Jurkat, Clone E6-1 (cell line): Measurements from ENCODE around the gene FOXN3.

Experiments used
- DNase-seq: peaks from one replicate; pipeline ENCODE4 v3.0.0-alpha.2; 2011; ENCODE audit warnings: low read depth, low spot score
- H3K4me3 ChIP-seq: 2 replicates; pipeline ENCODE4 v1.5.1; 2011; ENCODE audit warnings: mild to moderate bottlenecking, low read length, control low read depth, moderate library complexity

The FOXN3 gene

DNA sequence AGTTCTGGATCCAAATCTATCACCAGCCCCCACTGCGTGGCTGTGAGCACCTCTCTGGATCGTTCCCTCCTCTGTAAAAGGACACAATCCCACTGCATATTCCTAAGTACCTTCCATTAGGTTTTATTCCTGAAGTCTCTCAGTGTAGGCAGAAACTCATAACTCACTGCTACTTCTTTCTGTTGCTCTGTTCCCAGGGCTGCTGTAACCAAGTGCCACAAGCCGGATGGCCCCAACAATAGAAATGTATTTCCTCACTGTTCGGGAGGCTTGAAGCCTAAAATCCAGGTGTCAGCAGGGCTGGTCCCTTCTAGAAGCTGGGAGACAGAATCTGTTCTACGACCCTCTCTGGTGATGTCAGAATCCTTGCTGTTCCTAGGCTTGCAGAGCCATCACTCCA is 24.9 kb downstream of the FOXN3 start:
- H3K4me3 ChIP-seq: no peak overlapping the region
- DNase-seq: no peak

GRCh38 chr14:89391556-89391955 is 25.5 kb downstream of the FOXN3 start:
- H3K4me3 ChIP-seq: no peak overlapping the region
- DNase-seq: no peak

GRCh38 chr14:89391123-89391522 is 25.9 kb downstream of the FOXN3 start:
- H3K4me3 ChIP-seq: no peak overlapping the region
- no peak for DNase-seq

- DNase-seq: no peak
- no peak overlapping the region for H3K4me3 ChIP-seq
Observed at GRCh38 chr14:89388853-89389252, 28.2 kb downstream of the FOXN3 start.

- no peak for DNase-seq
- H3K4me3 ChIP-seq: no peak overlapping the region
Observed at GRCh38 chr14:89387922-89388685, 28.9 kb downstream of the FOXN3 start.

- DNase-seq: no peak
- no peak overlapping the region for H3K4me3 ChIP-seq
Observed at GRCh38 chr14:89386212-89386886, 30.7 kb downstream of the FOXN3 start.

DNA sequence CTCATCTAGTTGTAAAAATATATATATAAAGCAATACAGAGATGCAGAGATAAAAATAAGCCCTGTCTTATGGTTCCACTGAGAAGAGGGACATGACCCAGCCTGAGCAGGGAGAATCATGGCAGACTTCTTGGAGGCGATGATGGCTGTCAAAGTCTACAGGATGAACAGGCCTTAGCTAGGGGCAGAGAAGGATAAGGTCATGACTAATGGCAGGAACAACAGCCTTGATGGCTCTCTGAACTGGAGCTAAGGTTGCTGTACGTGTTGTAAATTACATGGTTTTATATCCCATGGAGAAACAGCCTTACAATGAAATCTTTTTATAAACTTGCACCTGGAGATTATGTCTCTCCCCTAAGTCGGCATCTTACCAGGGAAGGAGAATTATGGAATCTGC is 32.4 kb downstream of the FOXN3 start:
- H3K4me3 ChIP-seq: no peak overlapping the region
- DNase-seq: no peak

DNA sequence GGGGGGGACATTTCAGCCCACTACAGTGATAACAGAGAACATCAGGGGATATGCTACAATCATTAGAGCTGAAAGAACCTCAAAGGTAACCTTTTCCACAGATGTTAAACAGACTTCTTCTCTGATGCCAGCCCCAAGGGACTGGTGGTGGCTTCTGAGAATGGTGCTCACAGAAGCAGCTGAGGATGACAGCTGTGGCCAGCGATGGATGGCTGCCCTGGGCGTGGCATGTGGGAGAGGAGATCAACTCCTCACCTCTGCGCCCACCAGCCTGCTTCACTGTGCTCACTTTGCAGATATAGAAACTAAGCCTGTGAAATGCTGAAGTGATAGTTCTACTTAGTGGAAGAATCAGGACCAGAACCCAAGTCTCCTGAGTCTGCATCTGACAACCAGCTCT is 33.0 kb downstream of the FOXN3 start:
- DNase-seq: no peak
- H3K4me3 ChIP-seq: no peak overlapping the region

GRCh38 chr14:89382901-89383845 is 33.9 kb downstream of the FOXN3 start:
- no peak for DNase-seq

DNA sequence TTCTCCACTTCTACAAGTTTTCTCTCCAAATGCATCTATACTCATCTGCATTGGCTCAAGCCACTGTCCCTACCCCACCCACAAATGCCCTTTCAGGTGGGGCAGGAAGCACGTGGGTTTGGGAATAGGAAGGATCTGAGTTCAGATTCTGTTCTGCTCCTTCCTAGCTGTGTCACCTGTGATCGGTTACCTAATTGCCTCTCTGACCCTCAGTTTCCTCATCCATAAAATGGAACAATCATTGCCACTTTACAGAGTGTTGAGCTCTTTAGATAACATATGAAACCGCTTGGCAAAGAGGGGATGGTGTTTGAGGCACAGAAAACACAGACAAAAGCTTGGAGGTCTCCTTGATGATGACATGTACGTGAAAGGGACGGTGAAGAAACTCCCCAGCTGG is 34.5 kb downstream of the FOXN3 start:
- no peak for DNase-seq
- H3K4me3 ChIP-seq: no peak overlapping the region

More at GRCh38 chr14:89382901-89383845, 33.9 kb downstream of the FOXN3 start:
- H3K4me3 ChIP-seq: no peak overlapping the region

GRCh38 chr14:89379891-89380820 is 36.9 kb downstream of the FOXN3 start:
- H3K4me3 ChIP-seq: no peak overlapping the region
- no peak for DNase-seq

- H3K4me3 ChIP-seq: no peak overlapping the region
Observed at GRCh38 chr14:89379006-89379405, 38.0 kb downstream of the FOXN3 start.

DNA sequence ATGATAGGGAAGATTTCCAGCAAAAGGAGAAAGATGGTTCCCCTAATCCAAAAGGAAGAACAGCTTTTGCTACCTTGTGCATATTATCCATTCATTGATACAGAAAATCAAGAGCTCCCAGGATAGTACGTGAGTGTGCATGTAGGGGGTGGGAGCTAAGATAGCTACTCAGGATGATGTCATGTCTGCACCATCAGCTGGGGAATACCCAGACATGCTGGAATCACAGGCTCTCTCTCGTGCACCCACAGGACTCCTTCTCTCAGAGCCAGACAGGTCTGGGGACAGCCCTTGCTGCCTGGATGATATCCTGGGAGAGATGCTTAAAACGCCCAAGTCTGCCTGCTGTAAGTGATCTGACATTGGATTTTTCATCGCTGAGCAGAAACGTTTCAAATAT is 38.9 kb downstream of the FOXN3 start:
- H3K4me3 ChIP-seq: no peak overlapping the region
- no peak for DNase-seq

More at GRCh38 chr14:89379006-89379405, 38.0 kb downstream of the FOXN3 start:
- DNase-seq: no peak

- no peak for DNase-seq
- no peak overlapping the region for H3K4me3 ChIP-seq
Observed at GRCh38 chr14:89377544-89377943, 39.5 kb downstream of the FOXN3 start.

GRCh38 chr14:89374908-89375307 is 42.1 kb downstream of the FOXN3 start:
- no peak overlapping the region for H3K4me3 ChIP-seq
- no peak for DNase-seq

GRCh38 chr14:89373185-89373584 is 43.8 kb downstream of the FOXN3 start:
- no peak overlapping the region for H3K4me3 ChIP-seq
- DNase-seq: no peak

DNA sequence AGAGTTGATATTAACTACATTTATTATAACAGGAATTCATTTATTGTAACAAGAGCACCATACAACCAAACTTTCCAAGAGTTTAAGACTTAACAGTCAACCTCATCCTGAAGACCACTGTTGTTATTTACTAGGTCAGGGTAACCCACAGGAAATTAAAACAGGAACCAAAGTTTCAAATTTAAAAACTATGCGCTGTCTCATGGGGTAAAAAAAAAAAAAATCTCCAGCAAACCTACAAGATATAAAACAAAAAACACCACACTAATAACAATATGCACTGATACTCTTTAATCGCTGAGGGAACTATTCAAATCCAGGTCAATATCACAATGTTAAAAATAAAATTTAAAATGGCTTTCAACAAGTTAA is 44.5 kb downstream of the FOXN3 start:
- DNase-seq: no peak
- H3K4me3 ChIP-seq: no peak overlapping the region

DNA sequence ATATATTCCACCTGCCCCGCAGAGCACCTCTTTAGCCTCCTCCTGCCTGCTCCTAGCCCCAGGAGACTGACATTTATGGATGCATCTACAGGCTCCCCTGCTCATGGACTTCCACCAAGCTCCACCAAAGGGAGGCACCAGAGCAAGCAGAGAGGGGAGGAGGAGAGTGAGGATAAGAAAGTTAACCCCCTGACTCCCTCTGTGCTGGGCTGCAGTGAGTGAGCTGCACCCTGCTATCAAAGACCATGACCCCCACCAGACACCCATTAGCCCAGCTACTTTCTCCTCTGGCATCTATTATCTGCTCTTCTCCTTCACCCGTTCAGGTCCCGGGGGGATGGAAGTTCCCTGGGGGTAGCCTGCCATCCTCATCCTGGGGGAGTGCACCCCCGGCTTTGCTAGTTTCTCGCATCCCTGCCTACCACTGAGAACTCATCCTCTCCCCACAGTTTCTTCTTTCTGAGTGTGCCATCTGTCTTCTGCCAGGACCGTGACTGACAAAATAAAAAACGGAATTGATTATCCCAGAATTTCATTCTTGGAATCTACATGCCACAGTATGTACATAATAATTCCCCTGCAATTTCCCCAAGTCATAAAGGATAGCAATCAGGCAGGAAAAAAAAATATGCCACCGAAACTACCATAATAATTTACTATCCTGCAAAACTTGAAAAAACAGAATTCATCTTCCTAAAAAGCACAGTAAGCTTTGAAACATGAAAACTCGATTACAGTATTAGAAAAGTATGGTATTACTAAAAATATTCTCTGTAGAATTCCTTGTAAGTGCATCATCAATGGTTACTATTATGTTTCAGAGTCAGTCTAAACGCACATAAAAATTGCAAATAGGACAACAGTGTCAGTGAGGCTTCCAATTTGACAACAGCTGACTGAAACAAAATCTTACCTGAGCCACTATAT is 45.2 kb downstream of the FOXN3 start:
- H3K4me3 ChIP-seq: no peak overlapping the region
- DNase-seq: no peak
